Skin epidermis (tissue), 12 donors: ENCODE data around the gene COL27A1.
"Not testable (repeated sequence)": the region's sequence is repeated elsewhere in the genome, so short reads cannot be mapped to it uniquely, and the experiment has no call there.

Experiments
- H3K27ac ChIP-seq, 21 experiments: fragments of 200-600 bp; sonication (generic) in 11 of 21; one replicate each; pipeline ENCODE4 v1.5.0; 2020; ENCODE audit warnings: mild to moderate bottlenecking in 3 of 21, inconsistent platforms in 2 of 21, moderate library complexity in 2 of 21
- H3K4me3 ChIP-seq, 7 experiments: fragments of 200-600 bp; sonication (generic) in 2 of 7; one replicate each; pipeline ENCODE4 v1.5.0; 2020; ENCODE audit warnings: inconsistent platforms in 2 of 7, mild to moderate bottlenecking in 2 of 7, moderate library complexity in 1 of 7

Gene COL27A1

DNA sequence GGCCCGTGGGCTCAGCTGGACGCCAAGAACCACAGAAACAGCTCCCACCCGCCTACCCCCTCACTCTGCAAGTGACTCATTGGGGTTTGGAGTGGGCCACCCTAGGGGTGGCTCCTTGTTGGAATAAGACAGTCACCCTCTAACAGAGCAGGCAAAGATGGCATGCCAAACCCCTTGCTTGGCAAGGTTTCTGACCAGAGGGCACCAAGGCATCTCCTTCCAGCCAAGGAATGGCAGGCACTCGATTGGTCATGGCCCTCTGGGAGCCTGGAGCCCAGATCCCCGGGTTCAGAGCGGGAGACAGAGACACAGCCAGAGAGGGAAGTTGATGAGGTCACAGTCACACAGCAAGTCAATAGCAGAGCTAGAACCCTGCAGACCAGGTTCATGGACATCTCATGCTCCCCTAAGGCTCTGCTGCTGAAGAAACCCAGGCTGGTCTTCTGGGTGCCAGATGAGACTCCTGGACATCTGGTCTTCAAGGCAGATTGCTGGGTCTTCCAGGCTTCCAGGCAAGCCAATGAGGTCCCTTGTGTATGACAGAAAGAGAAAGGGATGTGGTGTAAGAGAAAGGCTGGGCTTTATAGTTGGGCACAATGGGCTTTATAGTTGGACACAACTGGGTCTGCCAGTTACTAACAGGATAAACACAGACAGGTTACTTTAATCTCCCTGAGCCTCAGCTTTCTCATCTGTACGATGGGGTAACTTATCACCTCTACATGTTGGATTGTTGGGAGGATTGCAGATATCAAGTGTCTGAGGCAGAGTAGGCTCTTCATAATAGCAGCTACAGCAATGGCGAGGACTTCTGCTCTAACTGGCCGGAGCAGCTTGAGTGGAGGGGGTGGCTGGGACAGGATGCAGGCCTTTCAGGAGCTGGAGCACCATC, 33.0 kb upstream of the COL27A1 start:
- H3K27ac ChIP-seq: no peak overlapping the region
- no peak overlapping the region for H3K4me3 ChIP-seq

DNA sequence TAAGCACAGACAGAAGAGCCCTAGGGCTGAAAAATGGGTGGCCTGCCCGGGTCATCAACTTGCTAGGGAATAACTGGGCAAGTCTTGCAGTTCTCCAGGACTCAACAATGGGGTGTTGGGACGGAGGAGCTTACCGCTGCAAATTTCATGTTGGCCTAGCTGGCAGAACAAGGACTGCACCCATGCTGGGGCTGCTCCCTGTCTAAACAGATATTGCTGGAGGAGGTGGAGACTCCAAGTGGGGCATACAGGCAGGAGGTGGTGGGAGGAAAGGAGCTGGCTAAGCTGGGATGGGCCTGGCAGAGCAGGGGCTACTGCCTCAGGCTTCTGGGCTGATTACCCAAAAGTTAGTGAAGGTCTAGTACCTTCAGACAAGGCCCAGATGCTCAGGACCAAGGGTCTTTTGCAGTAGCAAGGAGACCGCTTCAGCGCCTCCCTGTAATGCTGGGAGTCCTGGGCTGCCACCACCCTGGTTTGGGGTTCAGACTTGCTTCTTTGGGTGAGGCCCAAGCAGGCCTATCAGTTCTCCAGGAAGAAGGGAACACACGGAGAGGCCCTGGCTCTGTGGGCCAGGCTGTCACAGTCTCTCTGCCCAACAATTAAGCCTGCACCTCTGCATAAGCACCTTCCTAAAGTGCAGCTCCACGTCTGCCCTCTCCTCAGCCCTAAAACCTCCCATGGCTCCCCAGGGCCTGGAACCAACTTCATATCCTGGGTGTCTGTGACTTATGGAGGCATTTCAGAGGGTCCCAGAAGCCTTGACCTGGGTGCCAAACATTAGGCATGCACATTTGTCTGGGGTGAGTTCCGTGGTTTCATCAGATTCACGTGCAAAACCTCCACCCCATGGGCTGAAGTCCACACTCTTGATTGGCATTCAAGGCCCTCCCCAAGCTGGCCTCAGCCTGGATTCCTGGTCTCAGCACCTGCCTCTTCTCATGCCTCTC, 32.0 kb upstream of the COL27A1 start:
- Histone ChIP-seq H3K27ac (no peak overlapping the region), H3K4me3 (no peak overlapping the region)

DNA sequence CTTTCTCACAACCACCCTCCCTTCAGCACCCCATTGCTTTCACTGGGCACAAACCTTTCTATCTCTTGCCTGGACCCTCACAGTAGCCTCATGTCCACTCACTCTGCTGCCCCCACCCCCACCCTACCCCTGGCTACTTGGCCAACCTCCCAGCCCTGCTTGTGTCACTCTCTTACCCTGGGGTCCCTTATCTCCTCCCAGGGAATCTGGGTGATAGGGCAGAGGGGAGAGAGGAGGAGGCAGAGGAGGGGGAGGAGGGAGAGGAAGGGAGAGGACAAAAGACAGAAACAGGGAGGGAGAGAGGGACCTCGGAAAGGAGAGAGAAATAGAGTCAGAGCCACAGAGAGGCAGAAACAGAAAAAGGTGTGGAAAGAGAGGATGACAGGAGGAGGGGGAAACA, 31.2 kb upstream of the COL27A1 start:
- no peak overlapping the region for H3K27ac ChIP-seq
- H3K4me3 ChIP-seq: no peak overlapping the region

DNA sequence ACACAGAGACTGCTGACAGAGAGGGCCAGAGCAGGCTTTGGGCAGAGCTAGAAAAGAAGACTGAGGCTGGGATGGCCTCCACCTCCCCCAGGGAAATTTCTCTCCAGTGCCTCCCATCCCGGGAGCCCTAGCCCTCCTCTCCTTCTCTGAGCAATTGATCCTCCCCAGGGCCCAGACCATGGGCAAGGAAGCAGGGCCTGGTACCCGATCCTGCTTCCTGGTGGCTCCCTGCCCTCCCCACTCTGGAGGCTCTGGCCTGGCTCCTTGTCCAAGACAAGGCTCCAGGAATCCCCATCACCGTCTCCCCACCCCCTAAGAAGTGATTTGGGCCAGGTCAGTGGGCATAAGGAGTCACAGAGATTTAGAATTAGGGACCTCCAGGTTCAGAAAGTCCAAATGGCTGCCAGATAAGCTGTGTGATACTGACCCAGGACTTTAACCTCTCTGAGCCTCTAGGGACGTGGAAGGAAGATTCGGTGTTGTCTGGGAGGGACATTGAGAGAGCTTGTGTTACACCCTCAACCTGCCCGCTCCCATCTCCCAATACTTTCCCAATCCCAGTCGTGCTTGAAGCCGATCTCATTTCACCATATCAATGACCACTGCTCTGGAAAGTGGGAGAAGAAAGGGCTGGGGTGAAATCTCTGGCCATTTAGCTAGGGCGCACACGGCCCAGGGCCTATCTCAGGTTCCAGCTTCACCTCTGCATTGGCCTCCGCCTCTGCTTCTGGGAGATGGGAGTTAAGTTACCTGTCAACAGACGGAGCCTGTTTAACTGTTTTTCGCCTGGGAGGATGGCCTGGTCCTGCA, 30.5 kb upstream of the COL27A1 start:
- H3K27ac ChIP-seq: no peak overlapping the region
- H3K4me3 ChIP-seq: no peak overlapping the region

DNA sequence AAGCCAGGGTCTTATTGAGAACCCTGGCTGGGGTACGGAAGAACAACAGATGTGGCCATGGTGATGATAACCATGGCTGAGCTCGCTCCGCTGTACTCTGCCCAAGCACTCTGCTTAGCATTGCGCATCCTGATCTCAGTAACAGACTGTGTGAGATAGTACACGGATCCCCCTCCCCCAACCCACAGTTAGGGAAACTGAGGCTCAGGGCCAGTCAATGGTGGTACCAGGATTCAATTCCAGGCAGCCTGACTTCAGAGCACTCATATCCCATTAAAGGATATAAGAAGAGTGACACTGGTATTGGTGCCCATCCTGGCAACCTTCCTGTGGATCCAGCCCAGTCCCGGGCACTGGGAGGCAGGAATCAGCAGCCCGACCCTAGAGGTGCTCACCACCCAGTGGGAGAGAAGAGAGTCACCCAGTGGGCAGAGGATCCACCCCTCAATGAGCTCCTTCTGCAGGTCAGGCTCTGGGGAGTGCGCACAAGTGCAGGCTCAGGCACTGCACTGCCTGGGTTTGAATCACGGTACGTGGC, 29.8 kb upstream of the COL27A1 start:
- H3K27ac ChIP-seq: no peak overlapping the region
- H3K4me3 ChIP-seq: no peak overlapping the region

DNA sequence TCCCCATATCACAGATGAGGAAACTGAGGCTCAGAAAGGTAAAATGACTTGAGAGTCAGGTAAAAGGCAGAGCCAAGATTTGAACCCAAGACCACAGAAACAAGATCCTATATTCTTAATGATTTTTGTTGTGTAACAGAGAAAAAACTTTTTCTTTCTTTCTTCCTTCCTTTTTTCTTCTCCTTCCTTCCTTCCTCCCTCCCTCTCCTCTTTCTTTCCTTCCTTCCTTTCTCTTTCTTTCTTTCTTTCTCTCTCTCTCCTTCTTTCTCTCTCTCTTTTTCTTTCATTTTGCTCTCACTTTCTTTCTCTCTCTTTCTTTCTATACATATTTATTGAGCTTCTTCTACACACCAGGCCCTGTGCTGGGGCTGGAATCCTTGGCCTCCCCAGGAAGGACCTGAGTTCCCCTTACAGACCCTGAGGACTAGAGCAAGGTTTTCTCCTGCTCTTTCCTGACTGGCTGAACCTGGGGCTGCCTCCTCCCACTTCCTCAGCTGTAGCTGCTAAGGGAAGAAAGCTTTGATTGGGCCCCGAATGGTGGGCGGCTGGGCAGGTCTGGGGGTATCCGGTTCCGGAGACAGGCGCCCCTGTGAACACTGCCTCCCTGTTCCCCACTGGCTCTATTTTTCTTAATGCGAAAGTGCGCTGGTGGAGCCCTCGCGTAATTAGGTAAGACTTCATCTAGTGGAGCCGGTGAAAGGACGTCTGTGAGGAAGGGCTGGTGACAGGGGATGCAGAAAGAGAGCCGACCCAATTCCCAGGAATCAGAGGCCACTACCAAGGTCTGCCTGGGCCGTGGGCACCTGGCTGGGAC, 28.9 kb upstream of the COL27A1 start:
- Histone ChIP-seq H3K27ac (no peak overlapping the region), H3K4me3 (no peak overlapping the region)

DNA sequence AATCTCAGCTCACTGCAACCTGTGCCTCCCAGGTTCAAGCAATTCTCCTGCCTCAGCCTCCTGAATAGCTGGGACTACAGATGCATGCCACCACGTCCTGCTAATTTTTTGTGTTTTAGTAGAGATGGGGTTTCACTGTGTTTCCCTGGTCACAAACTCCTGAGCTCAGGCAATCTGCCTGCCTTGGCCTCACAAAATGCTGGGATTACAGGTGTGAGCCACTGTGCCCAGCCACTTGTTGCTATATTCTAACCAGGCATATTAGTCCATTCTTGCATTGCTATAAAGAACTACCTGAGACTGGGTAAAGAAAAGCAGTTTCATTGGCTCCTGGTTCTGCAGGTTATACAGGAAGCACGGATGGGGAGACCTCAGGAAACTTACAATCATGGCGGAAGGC, 26.6 kb upstream of the COL27A1 start:
- H3K27ac ChIP-seq, H3K4me3 ChIP-seq: not testable (repeated sequence)

DNA sequence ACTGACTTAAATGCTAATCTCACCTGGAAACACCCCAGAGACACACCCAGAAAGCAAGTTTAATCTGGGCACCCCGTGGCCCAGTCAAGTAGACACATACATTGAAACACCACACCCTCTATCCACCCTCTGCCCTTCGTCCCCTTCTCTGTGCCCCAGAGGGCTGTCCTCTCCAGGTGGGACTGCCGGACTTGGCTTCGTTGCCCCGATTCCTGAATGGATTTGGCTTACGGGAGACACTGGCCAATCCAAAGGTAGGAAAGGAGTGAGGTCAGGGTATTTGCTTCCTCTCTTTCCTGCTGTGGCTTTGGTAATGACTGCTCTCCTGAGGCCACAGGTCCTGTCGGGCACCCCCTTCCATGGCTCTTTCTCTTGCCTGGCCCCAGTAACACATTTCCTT, 25.2 kb upstream of the COL27A1 start:
- H3K27ac ChIP-seq: no peak overlapping the region

DNA sequence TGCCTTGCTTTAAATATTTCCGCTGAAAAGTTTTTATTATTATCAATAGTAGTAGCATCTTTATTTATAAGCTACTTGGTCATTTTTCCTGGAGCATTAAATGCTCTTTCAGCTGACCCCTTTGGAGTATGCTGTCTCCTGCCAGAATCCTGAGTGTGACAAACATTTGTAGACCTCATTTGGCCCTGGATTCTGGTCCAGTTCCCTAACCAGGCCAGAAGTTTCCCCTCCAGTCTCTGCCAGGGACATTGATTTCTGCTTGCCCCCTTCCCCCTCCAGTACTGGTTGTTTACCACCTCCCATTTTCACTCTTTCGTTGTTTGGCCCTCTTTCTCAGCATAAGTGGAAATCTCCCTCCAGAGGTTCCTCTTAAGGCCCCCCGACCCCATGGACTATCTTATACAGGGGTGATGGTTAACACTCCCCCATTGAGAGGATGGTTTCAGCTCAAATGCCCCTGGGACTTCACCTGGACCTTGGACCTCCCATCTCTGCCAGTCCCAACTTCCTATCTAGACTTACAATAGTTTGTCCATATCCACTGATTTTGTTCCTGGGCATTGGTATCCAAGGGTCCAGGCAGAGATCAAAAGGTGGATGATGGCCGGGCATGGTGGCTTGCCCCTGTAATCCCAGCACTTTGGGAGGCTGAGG, 24.6 kb upstream of the COL27A1 start:
- no peak overlapping the region for H3K27ac ChIP-seq

More for the DNA sequence above, 25.2 kb upstream of the COL27A1 start:
- no peak overlapping the region for H3K4me3 ChIP-seq

DNA sequence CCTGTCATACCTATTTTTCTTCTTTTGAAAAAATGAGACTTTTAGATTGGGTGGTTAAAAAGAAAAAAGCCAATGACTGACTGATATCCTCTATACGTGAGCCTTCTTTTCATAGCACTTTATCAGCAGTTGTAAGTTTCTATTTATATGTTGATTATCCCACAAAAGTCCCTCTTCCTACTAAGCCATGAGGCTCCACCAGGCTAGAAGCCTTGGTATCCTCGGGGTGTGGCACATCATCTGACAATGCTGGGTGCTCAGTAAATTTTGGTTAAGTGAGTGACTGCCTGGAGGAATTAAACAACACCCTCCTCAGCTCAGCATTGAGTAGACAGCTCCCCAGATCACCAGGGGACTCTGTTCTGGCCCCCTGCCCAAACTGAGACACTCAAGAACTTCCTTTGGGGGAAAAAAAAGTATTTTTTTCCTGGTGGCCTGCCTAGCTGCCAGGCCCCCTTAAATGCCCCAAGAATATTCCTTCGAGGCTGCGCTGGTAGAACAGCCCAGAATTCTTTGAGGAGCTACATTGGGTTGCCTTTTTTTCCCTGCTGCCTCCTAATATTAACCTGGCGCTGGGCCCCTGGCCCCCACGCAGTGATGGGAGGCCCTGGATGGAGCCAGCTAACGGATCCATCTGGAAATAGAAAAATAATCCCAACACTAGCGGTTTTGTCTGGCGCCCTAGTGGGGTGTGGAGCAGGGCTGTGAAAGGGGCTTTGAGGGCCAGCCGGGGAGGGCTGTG, 23.4 kb upstream of the COL27A1 start:
- H3K4me3 ChIP-seq: no peak overlapping the region
- no peak overlapping the region for H3K27ac ChIP-seq

More for the DNA sequence above, 24.6 kb upstream of the COL27A1 start:
- H3K4me3 ChIP-seq: no peak overlapping the region

DNA sequence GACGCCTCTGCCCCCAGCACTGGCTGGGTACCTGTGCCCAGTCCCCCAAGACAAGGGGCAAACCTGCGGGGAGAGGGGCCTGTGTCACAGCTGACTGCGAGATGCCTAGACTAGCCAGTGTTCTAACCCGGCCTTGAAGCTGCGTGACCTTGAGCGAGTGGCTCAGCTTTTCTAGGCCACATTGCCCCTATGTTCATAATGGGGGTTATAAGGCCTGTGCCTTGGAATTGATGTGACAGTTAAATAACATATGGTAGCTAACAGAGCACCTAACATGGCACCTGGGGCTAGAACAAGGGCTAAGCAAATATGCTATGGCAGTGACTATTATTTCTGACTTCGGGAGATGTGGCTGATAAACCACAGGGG, 22.8 kb upstream of the COL27A1 start:
- no peak overlapping the region for H3K4me3 ChIP-seq
- no peak overlapping the region for H3K27ac ChIP-seq

DNA sequence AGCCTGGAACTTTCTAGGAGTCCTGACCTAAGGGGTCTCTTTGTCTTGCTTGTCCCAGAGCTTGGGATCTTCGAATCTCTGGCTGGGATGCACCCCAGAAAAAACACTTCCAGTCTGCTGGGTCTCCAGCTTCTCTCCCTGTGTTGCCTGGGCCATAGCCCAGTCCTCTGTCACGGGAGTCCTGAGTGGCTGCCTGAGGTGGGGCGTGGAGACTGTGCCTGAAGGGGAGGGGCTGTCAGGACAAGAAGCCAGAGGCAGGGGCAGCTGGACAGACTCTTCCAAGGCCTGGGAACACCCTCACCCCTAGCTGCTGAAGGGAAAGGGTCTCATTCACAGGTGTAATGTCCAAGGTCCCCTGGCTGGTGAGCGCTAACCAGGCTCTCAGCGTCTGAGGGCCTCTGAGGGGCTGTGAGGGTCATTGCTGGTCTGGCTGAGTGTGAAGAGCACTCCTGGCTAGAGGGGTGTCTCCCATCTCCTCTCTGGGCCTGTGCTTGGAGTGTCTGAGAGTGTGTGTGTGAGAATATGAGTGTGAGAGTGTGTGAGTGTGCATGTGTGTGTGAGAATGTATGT, 20.4 kb upstream of the COL27A1 start:
- H3K4me3 ChIP-seq: no peak overlapping the region
- no peak overlapping the region for H3K27ac ChIP-seq

DNA sequence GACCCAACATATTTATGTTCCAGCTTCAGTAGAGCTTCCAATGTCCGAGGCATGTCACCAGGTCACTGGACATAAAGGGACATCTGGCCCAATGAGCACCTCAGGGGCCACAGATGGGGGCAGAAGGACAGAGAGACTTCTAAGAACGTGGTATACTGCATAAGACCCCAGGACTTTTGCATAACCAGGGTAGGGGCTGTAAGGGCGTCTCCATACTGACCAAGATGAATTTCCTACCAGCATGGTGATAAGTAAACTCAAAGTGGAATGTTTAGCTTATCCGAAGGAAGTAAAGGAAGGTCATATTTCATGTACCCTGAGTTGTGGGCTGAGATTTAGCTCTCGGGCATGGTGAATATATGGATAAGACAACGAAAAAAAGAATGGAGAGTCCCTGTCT, 17.5 kb upstream of the COL27A1 start:
- H3K4me3 ChIP-seq: no peak overlapping the region
- no peak overlapping the region for H3K27ac ChIP-seq

DNA sequence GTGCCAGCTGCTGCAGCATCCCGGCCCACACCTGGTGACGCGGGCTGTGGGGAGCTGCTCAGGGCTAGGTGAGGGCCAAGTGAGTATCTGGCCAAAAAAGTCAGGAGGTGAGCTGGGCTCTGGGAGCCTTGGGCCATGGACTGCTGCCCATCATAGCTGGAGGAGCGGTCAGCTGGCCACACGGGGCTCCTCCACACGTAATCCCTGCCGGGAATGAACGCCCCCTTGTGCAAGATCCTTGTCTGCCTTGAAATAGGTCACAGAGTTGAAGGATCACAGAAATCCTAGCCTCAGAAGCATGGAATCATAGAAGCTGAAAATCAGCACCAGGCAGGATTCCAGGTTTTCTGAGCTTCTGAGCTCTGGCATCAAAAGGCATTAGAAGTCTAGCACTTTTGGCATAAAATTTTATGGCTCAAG, 16.8 kb upstream of the COL27A1 start:
- Histone ChIP-seq H3K27ac (no peak overlapping the region), H3K4me3 (no peak overlapping the region)

DNA sequence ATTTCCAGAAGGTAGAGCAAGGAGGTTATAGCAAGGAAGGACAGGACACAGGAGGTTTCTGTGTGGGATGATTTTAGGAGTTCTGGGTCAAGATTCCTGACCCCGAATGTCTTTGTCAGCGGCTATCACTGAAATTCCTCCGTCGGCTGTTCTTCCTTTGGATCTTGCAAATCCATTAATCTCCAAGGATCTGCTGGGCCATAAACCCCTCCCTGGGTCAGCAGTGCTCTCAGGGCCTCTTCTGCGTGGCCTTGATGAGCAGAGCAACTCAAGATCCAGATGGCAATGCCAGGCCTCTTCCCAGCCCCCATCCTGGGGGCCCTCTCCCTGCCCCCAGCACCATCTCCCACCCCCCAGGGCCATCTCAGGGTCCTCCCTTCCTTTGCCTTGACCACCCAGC, 16.3 kb upstream of the COL27A1 start:
- H3K4me3 ChIP-seq: no peak overlapping the region
- no peak overlapping the region for H3K27ac ChIP-seq

DNA sequence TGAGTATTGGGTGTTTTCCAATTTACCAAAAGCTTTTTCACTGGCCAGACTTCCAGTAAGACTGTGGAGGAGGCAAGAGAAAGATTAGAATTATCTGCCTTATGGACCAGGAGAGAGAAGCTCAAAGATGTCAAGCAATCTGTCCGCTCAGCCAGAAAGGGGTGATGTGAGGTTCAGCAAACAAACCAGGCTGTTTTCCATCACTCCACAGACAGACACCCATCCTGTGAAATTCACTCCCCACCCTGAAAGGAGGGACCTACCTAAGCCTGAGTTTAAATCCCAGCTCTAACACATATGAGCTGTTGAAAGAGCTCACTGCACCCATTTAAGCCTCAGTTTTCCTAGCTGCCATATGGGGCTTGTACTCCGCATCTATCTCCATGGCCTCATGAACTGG, 14.9 kb upstream of the COL27A1 start:
- Histone ChIP-seq H3K27ac (no peak overlapping the region), H3K4me3 (no peak overlapping the region)

DNA sequence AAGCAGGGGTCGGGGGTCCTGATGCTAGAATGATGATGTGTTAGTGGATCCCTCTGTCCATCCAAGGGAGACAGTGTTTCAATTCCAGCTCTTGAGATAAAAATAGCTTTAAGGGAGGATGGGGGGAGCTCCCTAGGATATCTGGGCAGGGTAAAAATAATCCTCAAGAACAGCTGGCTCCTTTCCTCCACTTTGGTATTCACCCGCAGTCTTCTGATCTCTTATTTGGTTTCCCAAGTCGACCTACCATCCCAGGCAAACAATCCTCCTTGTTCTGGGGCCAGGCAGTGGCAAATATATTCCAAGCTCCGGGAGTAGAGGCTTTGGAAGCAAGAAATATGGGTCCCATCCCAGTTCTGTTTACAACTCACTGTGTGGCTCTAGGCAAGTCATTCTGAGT, 14.5 kb upstream of the COL27A1 start:
- no peak overlapping the region for H3K27ac ChIP-seq
- H3K4me3 ChIP-seq: no peak overlapping the region
